Measurements from ENCODE around the gene SCRN3. TPM values are rescaled to one million over a fixed set of nuclear protein-coding genes. Genes with fewer than 3 reads are reported as not detected.

The SCRN3 gene
- polyA plus RNA-seq, 3 donors: 28.2 to 33.0 (median 29.3) TPM

- DNase-seq (ENCODE audit: extremely low read depth in 1 of 11, low read depth in 9 of 11, low spot score in 4 of 11): no peak
Measured at GRCh38 chr2:174450021-174450816, 54.7 kb downstream of the SCRN3 start.

DNA sequence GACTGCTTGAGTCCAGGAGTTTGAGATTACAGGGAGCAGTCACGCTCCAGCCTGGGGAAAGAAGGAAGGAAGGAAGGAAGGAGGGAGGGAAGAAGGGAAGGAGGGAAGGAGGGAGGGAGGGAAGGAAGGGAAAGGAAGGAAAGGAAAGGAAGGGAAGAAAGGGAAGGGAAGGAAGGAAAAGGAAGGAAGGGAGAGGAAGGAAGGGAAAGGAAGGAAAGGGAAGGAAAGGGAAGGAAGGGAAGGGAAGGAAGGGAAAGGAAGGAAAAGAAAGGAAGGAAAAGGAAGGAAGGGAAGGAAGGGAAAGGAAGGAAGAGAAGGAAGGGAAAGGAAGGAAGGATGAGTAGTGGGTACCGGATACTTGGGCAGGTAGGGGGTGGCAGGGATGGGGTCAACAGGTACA is 59.0 kb downstream of the SCRN3 start:
- no peak for DNase-seq (ENCODE audit: extremely low read depth in 1 of 11, low read depth in 9 of 11, low spot score in 4 of 11)

GRCh38 chr2:174461221-174461620 is 65.7 kb downstream of the SCRN3 start:
- no peak for DNase-seq (ENCODE audit: extremely low read depth in 1 of 11, low read depth in 9 of 11, low spot score in 4 of 11)

DNA sequence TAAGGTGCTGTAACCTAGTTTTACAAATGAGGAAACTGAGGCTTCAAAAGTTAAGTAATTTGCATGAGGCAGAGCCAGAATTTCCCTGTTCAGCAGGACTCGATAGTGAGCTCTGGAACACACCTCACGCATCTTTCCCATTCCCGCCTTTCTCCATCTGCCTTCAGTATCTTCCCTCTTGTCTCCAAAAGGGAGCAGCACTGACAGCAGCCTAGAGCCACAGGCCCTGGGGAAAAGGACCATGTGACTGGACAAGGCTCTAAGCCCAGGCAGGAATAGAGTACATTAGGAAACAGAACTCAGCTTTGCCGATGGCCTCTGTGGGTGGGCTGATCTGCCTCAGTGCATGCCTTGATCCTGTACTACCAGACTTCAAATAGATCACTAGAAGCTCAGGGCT is 69.8 kb downstream of the SCRN3 start:
- no peak for DNase-seq (ENCODE audit: extremely low read depth in 1 of 11, low read depth in 9 of 11, low spot score in 4 of 11)

GRCh38 chr2:174473796-174474195 is 78.3 kb downstream of the SCRN3 start:
- no peak for DNase-seq (ENCODE audit: extremely low read depth in 1 of 11, low read depth in 9 of 11, low spot score in 4 of 11)

- DNase-seq (ENCODE audit: extremely low read depth in 1 of 11, low read depth in 9 of 11, low spot score in 4 of 11): no peak
Measured at GRCh38 chr2:174477759-174478158, 82.2 kb downstream of the SCRN3 start.

Other genes with a start within 250 kb of the SCRN3 start
- 100 to 1,000 TPM; 140 to 160 (median 155) TPM for gene OLA1, start 147.2 kb upstream of the SCRN3 start, polyA plus RNA-seq (ENCODE audit: insufficient read length in 3 of 3)
- gene SP9, start 60.8 kb upstream of the SCRN3 start, polyA plus RNA-seq (ENCODE audit: insufficient read length in 3 of 3): not detected
- 1 to 10 TPM; 5.3 to 9.5 (median 9.3) TPM for gene GPR155, start 91.3 kb downstream of the SCRN3 start, polyA plus RNA-seq (ENCODE audit: insufficient read length in 3 of 3)
- gene WIPF1, start 202.1 kb downstream of the SCRN3 start, polyA plus RNA-seq (ENCODE audit: insufficient read length in 3 of 3): 10 to 100 TPM; 25.1 to 30.1 (median 25.3) TPM

Measured in renal cortex interstitium (tissue), 11 donors.